B cell (primary cell): ENCODE results near the gene PAX3. TPM values are rescaled to one million over a fixed set of nuclear protein-coding genes. Genes with fewer than 3 reads are reported as not detected.
A peak's percentile ranks its signal among the peaks of the same experiment; 100 is the strongest.

Experiments used
- ATAC-seq: fragments of 200-7000 bp; cut with Tn5 transposase; one replicate; pipeline ENCODE4 v1.10.0; 2021; ENCODE audit warnings: low read depth, mild to moderate bottlenecking, moderate number of reproducible peaks, moderate library complexity
- CTCF ChIA-PET: fragments of 350-600 bp; sonication (Branson Sonifier 250); formaldehyde crosslinking; loops from one replicate; lab custom pipeline; 2021; ENCODE audit warnings: antibody characterized with exemption, inconsistent platforms; lab: Charles Lee
- POLR2A ChIA-PET: fragments of 350-600 bp; sonication (Branson Sonifier 250); formaldehyde crosslinking; loops from one replicate; lab custom pipeline; 2021; ENCODE audit warnings: antibody characterized with exemption; lab: Charles Lee
- DNase-seq: peaks from one replicate; pipeline ENCODE4 v3.0.0; 2013
- H2AFZ ChIP-seq: 2 replicates; pipeline ENCODE4 v1.6.1; 2012; ENCODE audit warnings: mild to moderate bottlenecking, low read depth, low read length; ENCODE audit not compliant: insufficient read depth, poor library complexity, severe bottlenecking
- H3K27ac ChIP-seq, 2 donors: 1 replicate in 1 of 2; 2 replicates in 1 of 2; pipeline ENCODE4 v1.5.1; 2012 to 2013; ENCODE audit warnings: low read length in 2 of 2, mild to moderate bottlenecking in 2 of 2, moderate library complexity in 1 of 2
- H3K27me3 ChIP-seq, 4 experiments: fragments of 200-600 bp in 1 of 4; sonication (generic) in 1 of 4; replicated peaks in 1 of 4; 1 replicate in 2 of 4; 2 replicates in 2 of 4; pipeline versions ENCODE4 v1.6.1 to v1.7.0; 2013 to 2016; ENCODE audit warnings: low read length in 3 of 4, mild to moderate bottlenecking in 2 of 4, mixed read lengths in 1 of 4, moderate library complexity in 1 of 4; ENCODE audit not compliant: insufficient read depth in 4 of 4, control insufficient read depth in 3 of 4; ENCODE audit errors: control extremely low read depth in 1 of 4
- H3K36me3 ChIP-seq, 2 experiments: replicated peaks in 1 of 2; 1 replicate in 1 of 2; 2 replicates in 1 of 2; pipeline versions ENCODE4 v1.6.1 to v1.7.1; 2013; ENCODE audit warnings: low read length in 1 of 2; ENCODE audit not compliant: insufficient read depth in 2 of 2, control insufficient read depth in 1 of 2; ENCODE audit errors: control extremely low read depth in 1 of 2, extremely low read depth in 1 of 2
- H3K4me1 ChIP-seq, 2 donors: fragments of 200-600 bp in 1 of 2; sonication (generic) in 1 of 2; 1 replicate in 1 of 2; 2 replicates in 1 of 2; pipeline versions ENCODE4 v1.5.1 to v1.6.1; 2013 to 2017; ENCODE audit warnings: low read length in 2 of 2; ENCODE audit not compliant: control insufficient read depth in 2 of 2, insufficient read depth in 2 of 2
- H3K4me2 ChIP-seq: replicated peaks from 2 replicates; pipeline ENCODE3; 2012; ENCODE audit warnings: mild to moderate bottlenecking, low read depth, low read length; ENCODE audit not compliant: poor library complexity, severe bottlenecking
- H3K4me3 ChIP-seq, 5 experiments: fragments of 200-600 bp in 1 of 5; sonication (generic) in 1 of 5; 1 replicate in 3 of 5; 2 replicates in 2 of 5; pipeline versions ENCODE4 v1.5.1 to v1.7.0; 2011 to 2016; ENCODE audit warnings: low read length in 4 of 5, mild to moderate bottlenecking in 4 of 5, low read depth in 2 of 5, control low read depth in 1 of 5, moderate library complexity in 1 of 5; ENCODE audit not compliant: insufficient read depth in 1 of 5; ENCODE audit errors: control extremely low read depth in 1 of 5, extremely low read depth in 1 of 5
- H3K79me2 ChIP-seq: fragments of 200-600 bp; sonication (generic); one replicate; pipeline ENCODE4 v1.6.0; 2016; ENCODE audit warnings: low read length; ENCODE audit not compliant: control insufficient read depth, insufficient read depth
- H3K9ac ChIP-seq: fragments of 200-600 bp; sonication (generic); 2 replicates; pipeline ENCODE4 v1.6.1; 2017; ENCODE audit warnings: mild to moderate bottlenecking, low read length, moderate library complexity
- H3K9me3 ChIP-seq, 3 donors: one replicate each; pipeline versions ENCODE4 v1.6.1 to v1.7.1; 2013; ENCODE audit warnings: low read length in 2 of 3; ENCODE audit not compliant: control insufficient read depth in 2 of 3, insufficient read depth in 1 of 3; ENCODE audit errors: control extremely low read depth in 1 of 3
- H4K20me1 ChIP-seq: 2 replicates; pipeline ENCODE4 v1.6.0; 2012; ENCODE audit warnings: mild to moderate bottlenecking, low read length; ENCODE audit not compliant: insufficient read depth, control insufficient read depth, poor library complexity, severe bottlenecking
- H3K27ac Mint-ChIP-seq: one replicate; pipeline ENCODE4 v1.8.0; 2021; ENCODE audit warnings: mixed read lengths
- H3K27me3 Mint-ChIP-seq: one replicate; pipeline ENCODE4 v1.8.0; 2021; ENCODE audit warnings: mixed read lengths
- H3K4me1 Mint-ChIP-seq: one replicate; pipeline ENCODE4 v1.8.0; 2021; ENCODE audit warnings: mixed read lengths
- H3K4me3 Mint-ChIP-seq: one replicate; pipeline ENCODE4 v1.8.0; 2021; ENCODE audit warnings: mixed read lengths
- H3K9me3 Mint-ChIP-seq: one replicate; pipeline ENCODE4 v1.8.0; 2022; ENCODE audit warnings: mixed read lengths; ENCODE audit not compliant: insufficient read depth
- EZH2 ChIP-seq: IDR thresholded peaks from 2 replicates; pipeline ENCODE4 v1.6.1; 2012; ENCODE audit warnings: borderline replicate concordance, low read depth, mild to moderate bottlenecking, moderate library complexity, low read length; ENCODE audit not compliant: insufficient read depth, poor library complexity, severe bottlenecking
- WGBS: methylation state at CpG from one replicate; pipeline ENCODE4 v1.1.5; 2013; ENCODE audit warnings: missing lambda C conversion rate; ENCODE audit not compliant: insufficient coverage; 5-methylcytosine and 5-hydroxymethylcytosine counted together
- intact Hi-C: fragments of 100-400 bp; cut with micrococcal nuclease; formaldehyde crosslinking; loops from one replicate; pipeline ENCODE4 v1.10.0; 2022
- polyA plus RNA-seq: library from polyadenylated mRNA; depleted of rRNA; stranded (reverse); fragments of >200 nt; gene quantifications from 2 replicates; pipeline ENCODE4 v1.2.3, GENCODE V29; 2012
- total RNA-seq, 2 donors: library from RNA; stranded (reverse); fragments of 120-200 nt in 1 of 2; gene quantifications; 1 replicate in 1 of 2; 2 replicates in 1 of 2; pipeline versions ENCODE4 v1.2.3 to v1.2.4, GENCODE V29; 2013 to 2022
- TF ChIP-seq, protein P1 (sequence below): fragments of 200-600 bp; IDR thresholded peaks from one replicate; pipeline ENCODE4 v1.8.0; 2022; ENCODE audit warnings: antibody characterized with exemption, mild to moderate bottlenecking

PAX3 gene
- total and polyA plus RNA-seq, 2 donors (not counting 1 experiment from before 2014, with no cell fraction given) = not detected

DNA sequence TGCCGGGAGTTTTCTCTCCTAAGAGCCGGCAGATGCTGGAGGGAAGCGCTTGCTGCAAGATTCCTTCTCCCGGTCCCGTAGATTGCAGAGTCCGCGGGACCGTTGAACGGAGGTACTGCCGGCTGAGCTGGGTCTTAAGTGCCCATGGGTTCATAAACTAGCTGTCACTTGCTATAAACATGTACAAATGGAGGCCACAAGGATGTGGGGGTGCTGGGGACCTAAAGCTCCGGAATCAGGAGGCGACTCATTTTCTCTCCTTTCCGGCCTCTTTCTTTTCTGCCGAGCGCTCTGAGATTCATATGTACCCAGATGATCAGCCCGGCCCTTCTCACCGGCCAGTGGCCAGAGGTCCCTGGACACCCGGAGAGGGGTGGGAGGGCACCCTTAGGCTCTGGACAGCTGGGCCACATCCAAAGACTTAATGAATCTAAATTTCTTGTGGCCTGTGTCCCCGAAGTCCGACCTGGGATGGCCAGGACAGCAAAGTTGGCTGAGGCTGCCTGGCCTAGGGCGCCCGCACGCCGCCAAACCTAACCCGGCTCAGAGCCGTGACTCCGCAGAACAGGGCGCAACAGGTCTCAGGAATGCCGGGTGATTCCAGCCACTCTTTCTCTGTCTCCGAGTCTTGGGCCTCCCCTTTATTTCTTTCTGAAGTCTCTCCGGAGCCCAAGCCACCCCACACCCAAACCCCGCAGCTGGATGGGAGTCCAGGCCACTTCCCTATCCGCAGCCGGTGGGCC, 2.4 kb upstream of the PAX3 start:
- ATAC-seq = no peak
- 12% methylated on average over 25 of the region's 34 CpGs for WGBS
- no peak overlapping the region for H3K4me2 ChIP-seq
- H2AFZ ChIP-seq = no peak overlapping the region
- TF ChIP-seq EZH2 = no peak
- TF ChIP-seq, protein P1, sequence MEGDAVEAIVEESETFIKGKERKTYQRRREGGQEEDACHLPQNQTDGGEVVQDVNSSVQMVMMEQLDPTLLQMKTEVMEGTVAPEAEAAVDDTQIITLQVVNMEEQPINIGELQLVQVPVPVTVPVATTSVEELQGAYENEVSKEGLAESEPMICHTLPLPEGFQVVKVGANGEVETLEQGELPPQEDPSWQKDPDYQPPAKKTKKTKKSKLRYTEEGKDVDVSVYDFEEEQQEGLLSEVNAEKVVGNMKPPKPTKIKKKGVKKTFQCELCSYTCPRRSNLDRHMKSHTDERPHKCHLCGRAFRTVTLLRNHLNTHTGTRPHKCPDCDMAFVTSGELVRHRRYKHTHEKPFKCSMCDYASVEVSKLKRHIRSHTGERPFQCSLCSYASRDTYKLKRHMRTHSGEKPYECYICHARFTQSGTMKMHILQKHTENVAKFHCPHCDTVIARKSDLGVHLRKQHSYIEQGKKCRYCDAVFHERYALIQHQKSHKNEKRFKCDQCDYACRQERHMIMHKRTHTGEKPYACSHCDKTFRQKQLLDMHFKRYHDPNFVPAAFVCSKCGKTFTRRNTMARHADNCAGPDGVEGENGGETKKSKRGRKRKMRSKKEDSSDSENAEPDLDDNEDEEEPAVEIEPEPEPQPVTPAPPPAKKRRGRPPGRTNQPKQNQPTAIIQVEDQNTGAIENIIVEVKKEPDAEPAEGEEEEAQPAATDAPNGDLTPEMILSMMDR = no peak
- H3K36me3 ChIP-seq = no peaks in the 10 kb centered on the region
- peaks cover 0 to 86% (median 8%) of the 10 kb centered on the region in 3 donors for H3K9me3 ChIP-seq
- H3K9ac ChIP-seq = no peak overlapping the region
- Mint-ChIP-seq H3K27ac (no peak overlapping the region), H3K4me1 (peaks cover 33% of the 10 kb centered on the region), H3K9me3 (peaks cover 2% of the 10 kb centered on the region), H3K27me3 (peaks cover 82% of the 10 kb centered on the region), H3K4me3 (no peak overlapping the region)
- no peaks in the 10 kb centered on the region for H4K20me1 ChIP-seq
- CTCF ChIA-PET = interaction anchor here (1.0 kb wide), 2 partner anchors 9 to 261 kb away, joined by 3 read pairs; no protein-coding TSS in a partner anchor
- no peak overlapping the region for H3K4me3 ChIP-seq
- no peaks in the 10 kb centered on the region for H3K79me2 ChIP-seq
- intact Hi-C loops = no loop called here
- H3K27me3 ChIP-seq = peaks cover 0 to 99% (median 76%) of the 10 kb centered on the region in 4 experiments
- DNase-seq = peak; percentile 23
- POLR2A ChIA-PET = no interaction called here
- peaks cover 26 to 43% of the 10 kb centered on the region in 2 donors for H3K4me1 ChIP-seq
- H3K27ac ChIP-seq = no peak overlapping the region

DNA sequence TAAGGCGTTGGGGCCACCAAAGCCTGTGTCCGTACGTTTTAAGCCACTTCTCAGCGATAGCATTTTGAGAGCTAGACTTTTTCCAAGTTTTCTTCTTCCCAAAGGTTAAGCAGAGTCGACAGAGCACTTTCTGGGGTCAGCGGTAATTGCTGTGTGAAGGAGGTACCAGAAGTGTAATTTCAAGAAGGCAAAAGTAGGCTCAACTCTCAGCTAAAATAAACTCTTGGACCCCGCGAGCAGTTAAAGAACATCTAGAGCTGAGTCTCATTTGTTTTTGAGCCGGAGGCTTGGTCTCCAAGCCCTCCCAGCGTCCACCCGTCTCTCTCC, 1.9 kb upstream of the PAX3 start:
- Mint-ChIP-seq H3K27me3 (peaks cover 85% of the 10 kb centered on the region), H3K9me3 (peaks cover 2% of the 10 kb centered on the region), H3K4me3 (no peak overlapping the region), H3K4me1 (peaks cover 30% of the 10 kb centered on the region), H3K27ac (no peak overlapping the region)
- Histone ChIP-seq H3K9me3 (peaks cover 0 to 80% (median 8%) of the 10 kb centered on the region in 3 donors), H3K4me1 (peaks cover 24 to 39% of the 10 kb centered on the region in 2 donors), H3K27me3 (peaks cover 0 to 97% (median 78%) of the 10 kb centered on the region in 4 experiments), H3K4me3 (no peak overlapping the region), H3K27ac (no peak overlapping the region), H2AFZ (no peak overlapping the region), H3K9ac (no peak overlapping the region), H3K79me2 (no peaks in the 10 kb centered on the region), H3K36me3 (no peaks in the 10 kb centered on the region), H3K4me2 (no peak overlapping the region), H4K20me1 (no peaks in the 10 kb centered on the region)
- intact Hi-C loops = no loop called here
- 7% methylated on average over 5 of the region's 11 CpGs for WGBS
- ChIA-PET POLR2A (no interaction called here), CTCF (interaction anchor here (1.0 kb wide), 2 partner anchors 8 to 261 kb away, joined by 3 read pairs; no protein-coding TSS in a partner anchor)
- ATAC-seq (no peak), DNase-seq (no peak)
- no peak for TF ChIP-seq EZH2
- TF ChIP-seq, protein P1 = no peak
